GM19025 (cell line): Measurements from ENCODE around the gene SOHLH2.

ENCODE experiments used
- ATAC-seq: cut with Tn5 transposase; IDR thresholded peaks from one replicate; pipeline ENCODE4 v1.9.1; 2021; ENCODE audit warnings: mild to moderate bottlenecking, low read depth, moderate library complexity; ENCODE audit not compliant: unreplicated experiment

Gene SOHLH2

GRCh38 chr13:36134632-36135031 is 79.7 kb downstream of the SOHLH2 start:
- no peak for ATAC-seq

- no peak for ATAC-seq
Observed at GRCh38 chr13:36133950-36134626, 80.3 kb downstream of the SOHLH2 start.

GRCh38 chr13:36132376-36132775 is 82.0 kb downstream of the SOHLH2 start:
- no peak for ATAC-seq

- no peak for ATAC-seq
Observed at GRCh38 chr13:36131931-36132297, 82.4 kb downstream of the SOHLH2 start.

GRCh38 chr13:36131222-36131930 is 83.0 kb downstream of the SOHLH2 start, which contains the start of gene DCLK1:
DCLK1 (minus strand) TSS chr13:36131382.
- ATAC-seq: no peak

- no peak for ATAC-seq
Observed at GRCh38 chr13:36130552-36131221, 83.7 kb downstream of the SOHLH2 start.

- ATAC-seq: no peak
Observed at GRCh38 chr13:36130193-36130551, 84.2 kb downstream of the SOHLH2 start.

- ATAC-seq: no peak
Observed at GRCh38 chr13:36129539-36129938, 84.8 kb downstream of the SOHLH2 start.

GRCh38 chr13:36126491-36126890 is 87.9 kb downstream of the SOHLH2 start:
- ATAC-seq: no peak

GRCh38 chr13:36125841-36126240 is 88.5 kb downstream of the SOHLH2 start:
- no peak for ATAC-seq

GRCh38 chr13:36124236-36124822 is 90.0 kb downstream of the SOHLH2 start:
- no peak for ATAC-seq
